MG63 (cell line): ENCODE measurements around the gene USPL1. TPM values are rescaled to one million over a fixed set of nuclear protein-coding genes. Genes with fewer than 3 reads are reported as not detected.
"Not testable (repeated sequence)": the region's sequence is repeated elsewhere in the genome, so short reads cannot be mapped to it uniquely, and the experiment has no call there.

ENCODE experiments used
- DNase-seq: peaks from one replicate; pipeline ENCODE4 v3.0.0-alpha.2; 2020
- H3K27me3 ChIP-seq: fragments of 250-450 bp; sonication (Bioruptor Pico); 2 replicates; pipeline ENCODE4 v1.5.1; 2020; ENCODE audit warnings: mild to moderate bottlenecking, moderate library complexity
- H3K36me3 ChIP-seq: fragments of 250-450 bp; sonication (Bioruptor Pico); 2 replicates; pipeline ENCODE4 v1.5.1; 2020; ENCODE audit warnings: mild to moderate bottlenecking, moderate library complexity
- H3K4me3 ChIP-seq: fragments of 250-450 bp; sonication (Bioruptor Pico); 2 replicates; pipeline ENCODE4 v1.5.1; 2020; ENCODE audit warnings: mild to moderate bottlenecking, moderate library complexity
- H3K9me3 ChIP-seq: fragments of 250-450 bp; sonication (Bioruptor Pico); 2 replicates; pipeline ENCODE4 v1.5.1; 2020; ENCODE audit warnings: mild to moderate bottlenecking, moderate library complexity
- total RNA-seq: library from RNA; depleted of rRNA; stranded (reverse); fragments of >200 nt; shearing (Covaris generic); gene quantifications from 2 replicates; pipeline ENCODE4 v1.2.3, GENCODE V29; 2014; ENCODE audit warnings: low replicate concordance

The USPL1 gene
- total RNA-seq, 1 experiment from 2014 or later, result 20.3 TPM

GRCh38 chr13:30639671-30640070 lies 22.0 kb downstream of the USPL1 start:
- no peaks in the 10 kb centered on the region for H3K27me3 ChIP-seq
- H3K4me3 ChIP-seq, result no peak overlapping the region
- no peak for DNase-seq
- no peaks in the 10 kb centered on the region for H3K9me3 ChIP-seq
- H3K36me3 ChIP-seq, result peaks cover 67% of the 10 kb centered on the region

GRCh38 chr13:30641173-30641572 lies 23.5 kb downstream of the USPL1 start:
- H3K36me3 ChIP-seq, result peaks cover 64% of the 10 kb centered on the region
- DNase-seq, H3K9me3 ChIP-seq, H3K4me3 ChIP-seq, H3K27me3 ChIP-seq: not testable (repeated sequence)

GRCh38 chr13:30645629-30646028 lies 27.9 kb downstream of the USPL1 start:
- Histone ChIP-seq H3K4me3 (no peak overlapping the region), H3K27me3 (no peaks in the 10 kb centered on the region), H3K36me3 (peaks cover 76% of the 10 kb centered on the region), H3K9me3 (no peaks in the 10 kb centered on the region)
- no peak for DNase-seq

- Histone ChIP-seq H3K9me3 (no peaks in the 10 kb centered on the region), H3K27me3 (no peaks in the 10 kb centered on the region), H3K36me3 (peaks cover 71% of the 10 kb centered on the region), H3K4me3 (no peak overlapping the region)
- no peak for DNase-seq
Observed at GRCh38 chr13:30647420-30647819, 29.7 kb downstream of the USPL1 start.

GRCh38 chr13:30647824-30648521 lies 30.3 kb downstream of the USPL1 start:
- Histone ChIP-seq H3K9me3 (no peaks in the 10 kb centered on the region), H3K36me3 (peaks cover 72% of the 10 kb centered on the region), H3K27me3 (no peaks in the 10 kb centered on the region), H3K4me3 (no peak overlapping the region)
- DNase-seq, result no peak

GRCh38 chr13:30648522-30649012 lies 30.8 kb downstream of the USPL1 start:
- no peak overlapping the region for H3K4me3 ChIP-seq
- no peaks in the 10 kb centered on the region for H3K27me3 ChIP-seq
- DNase-seq, result no peak
- peaks cover 73% of the 10 kb centered on the region for H3K36me3 ChIP-seq
- no peaks in the 10 kb centered on the region for H3K9me3 ChIP-seq

- not testable (repeated sequence) for H3K4me3 ChIP-seq, DNase-seq, H3K9me3 ChIP-seq, H3K27me3 ChIP-seq
- H3K36me3 ChIP-seq, result peaks cover 78% of the 10 kb centered on the region
Observed at GRCh38 chr13:30651648-30652047, 33.9 kb downstream of the USPL1 start.

- H3K36me3 ChIP-seq, result peaks cover 77% of the 10 kb centered on the region
- H3K27me3 ChIP-seq, result no peaks in the 10 kb centered on the region
- DNase-seq, result no peak
- H3K9me3 ChIP-seq, result no peaks in the 10 kb centered on the region
- H3K4me3 ChIP-seq, result no peak overlapping the region
Observed at GRCh38 chr13:30652746-30653386, 35.1 kb downstream of the USPL1 start.

GRCh38 chr13:30654430-30654829 lies 36.7 kb downstream of the USPL1 start:
- Histone ChIP-seq H3K36me3 (peaks cover 78% of the 10 kb centered on the region), H3K27me3 (no peaks in the 10 kb centered on the region), H3K9me3 (no peaks in the 10 kb centered on the region), H3K4me3 (no peak overlapping the region)
- no peak for DNase-seq

- H3K36me3 ChIP-seq, result peaks cover 70% of the 10 kb centered on the region
Observed at GRCh38 chr13:30656178-30656577, 38.5 kb downstream of the USPL1 start.

GRCh38 chr13:30659980-30660379 lies 42.3 kb downstream of the USPL1 start:
- DNase-seq, result no peak
- no peaks in the 10 kb centered on the region for H3K27me3 ChIP-seq

More at GRCh38 chr13:30656178-30656577, 38.5 kb downstream of the USPL1 start:
- H3K9me3 ChIP-seq, result no peaks in the 10 kb centered on the region
- H3K4me3 ChIP-seq, result no peak overlapping the region
- no peaks in the 10 kb centered on the region for H3K27me3 ChIP-seq
- DNase-seq, result no peak

GRCh38 chr13:30660796-30661195 lies 43.1 kb downstream of the USPL1 start:
- no peaks in the 10 kb centered on the region for H3K27me3 ChIP-seq
- peaks cover 35% of the 10 kb centered on the region for H3K36me3 ChIP-seq
- H3K4me3 ChIP-seq, result no peak overlapping the region
- DNase-seq, result no peak
- H3K9me3 ChIP-seq, result no peaks in the 10 kb centered on the region

More at GRCh38 chr13:30659980-30660379, 42.3 kb downstream of the USPL1 start:
- peaks cover 40% of the 10 kb centered on the region for H3K36me3 ChIP-seq
- no peaks in the 10 kb centered on the region for H3K9me3 ChIP-seq
- H3K4me3 ChIP-seq, result no peak overlapping the region

- no peak for DNase-seq
- H3K4me3 ChIP-seq, result no peak overlapping the region
- no peaks in the 10 kb centered on the region for H3K27me3 ChIP-seq
- no peaks in the 10 kb centered on the region; the same call in 1 of the 2 replicates for H3K36me3 ChIP-seq
- no peaks in the 10 kb centered on the region for H3K9me3 ChIP-seq
Observed at GRCh38 chr13:30664689-30665275, 47.1 kb downstream of the USPL1 start.

- H3K9me3 ChIP-seq, result no peaks in the 10 kb centered on the region
- H3K27me3 ChIP-seq, result no peaks in the 10 kb centered on the region
- no peaks in the 10 kb centered on the region for H3K36me3 ChIP-seq
- no peak overlapping the region for H3K4me3 ChIP-seq
- DNase-seq, result no peak
Observed at GRCh38 chr13:30665638-30666037, 47.9 kb downstream of the USPL1 start.

GRCh38 chr13:30666113-30666512 lies 48.4 kb downstream of the USPL1 start:
- no peak for DNase-seq
- Histone ChIP-seq H3K9me3 (no peaks in the 10 kb centered on the region), H3K4me3 (no peak overlapping the region), H3K36me3 (no peaks in the 10 kb centered on the region), H3K27me3 (no peaks in the 10 kb centered on the region)

- H3K36me3 ChIP-seq, result no peaks in the 10 kb centered on the region
- no peak for DNase-seq
- H3K4me3 ChIP-seq, result no peak overlapping the region
- no peaks in the 10 kb centered on the region for H3K27me3 ChIP-seq
- no peaks in the 10 kb centered on the region for H3K9me3 ChIP-seq
Observed at GRCh38 chr13:30667014-30667413, 49.3 kb downstream of the USPL1 start.

- Histone ChIP-seq H3K4me3 (no peak overlapping the region), H3K27me3 (no peaks in the 10 kb centered on the region), H3K36me3 (no peaks in the 10 kb centered on the region), H3K9me3 (no peaks in the 10 kb centered on the region)
- no peak for DNase-seq
Observed at GRCh38 chr13:30668312-30668711, 50.6 kb downstream of the USPL1 start.
